Stimulated activated CD4-positive, alpha-beta T cell treated with anti-CD3 and anti-CD28 coated beads, Interleukin-15, amount 100 ng/mL, for 1 hour (primary cell): ENCODE data around the gene MINPP1.
A peak's percentile ranks its signal among the peaks of the same experiment; 100 is the strongest.
"Not testable (repeated sequence)": the region's sequence is repeated elsewhere in the genome, so short reads cannot be mapped to it uniquely, and the experiment has no call there.

Experiments
- DNase-seq, 2 donors: peaks; one replicate each; pipeline ENCODE4 v3.0.0-alpha.2; 2020; ENCODE audit warnings: low read depth in 1 of 2, low spot score in 1 of 2

Gene MINPP1

GRCh38 chr10:87504640-87505365 is at the start of gene MINPP1:
Gene MINPP1, plus strand, starts transcription at chr10:87504893. Its CDS starts 23 bp downstream, at chr10:87504916.
- peak; percentile 26 to 72 for DNase-seq

GRCh38 chr10:87456586-87457220 is 48.0 kb upstream of the MINPP1 start:
- DNase-seq: not testable (repeated sequence)

- DNase-seq: not testable (repeated sequence)
Observed at GRCh38 chr10:87461751-87462150, 42.9 kb upstream of the MINPP1 start.

- not testable (repeated sequence) for DNase-seq
Observed at GRCh38 chr10:87466849-87467248, 37.8 kb upstream of the MINPP1 start.

- DNase-seq: not testable (repeated sequence)
Observed at GRCh38 chr10:87488733-87489132, 16.0 kb upstream of the MINPP1 start.

GRCh38 chr10:87490285-87490684 is 14.4 kb upstream of the MINPP1 start:
- DNase-seq: not testable (repeated sequence)

- DNase-seq: not testable (repeated sequence)
Observed at GRCh38 chr10:87492450-87492849, 12.2 kb upstream of the MINPP1 start.

- not testable (repeated sequence) for DNase-seq
Observed at GRCh38 chr10:87495446-87495845, 9.2 kb upstream of the MINPP1 start.

- not testable (repeated sequence) for DNase-seq
Observed at GRCh38 chr10:87497386-87497785, 7.3 kb upstream of the MINPP1 start.

- not testable (repeated sequence) for DNase-seq
Observed at GRCh38 chr10:87498106-87498789, 6.4 kb upstream of the MINPP1 start.

GRCh38 chr10:87500646-87501048 is 4.0 kb upstream of the MINPP1 start:
- no peak for DNase-seq

- DNase-seq: no peak
Observed at GRCh38 chr10:87503401-87503800, 1.3 kb upstream of the MINPP1 start.

- DNase-seq: no peak
Observed at GRCh38 chr10:87503886-87504285, 807 bp upstream of the MINPP1 start.

- no peak for DNase-seq
Observed at GRCh38 chr10:87504307-87504639, 420 bp upstream of the MINPP1 start.

- DNase-seq: peak in 1 of 2 donors; percentile 12
Observed at GRCh38 chr10:87505366-87506111, 846 bp downstream of the MINPP1 start.

GRCh38 chr10:87506956-87507355 is 2.3 kb downstream of the MINPP1 start:
- no peak for DNase-seq

GRCh38 chr10:87507879-87508483 is 3.3 kb downstream of the MINPP1 start:
- DNase-seq: no peak

GRCh38 chr10:87508837-87509236 is 4.1 kb downstream of the MINPP1 start:
- no peak for DNase-seq

- DNase-seq: no peak
Observed at GRCh38 chr10:87510025-87510424, 5.3 kb downstream of the MINPP1 start.

GRCh38 chr10:87511526-87511925 is 6.8 kb downstream of the MINPP1 start:
- DNase-seq: no peak

- no peak for DNase-seq
Observed at GRCh38 chr10:87518937-87519336, 14.2 kb downstream of the MINPP1 start.
